Endometrial microvascular endothelial cells (primary cell): ENCODE measurements around the gene UBA3. TPM values are rescaled to one million over a fixed set of nuclear protein-coding genes. Genes with fewer than 3 reads are reported as not detected.

Experiments used
- in situ Hi-C: cut with HindIII; loops from 2 replicates; pipeline ENCODE4 v1.10.0; 2017; ENCODE audit warnings: low sequenced_read_pairs, low pct_unique_long_range_greater_than_20kb; ENCODE audit errors: inconsistent ontology term
- total RNA-seq: library from RNA; depleted of rRNA; stranded (reverse); fragments of >200 nt; gene quantifications from one replicate; pipeline ENCODE4 v1.2.3, GENCODE V29; 2015; ENCODE audit errors: inconsistent ontology term

The UBA3 gene
- total RNA-seq, 1 donor from 2014 or later, result 73.8 TPM

DNA sequence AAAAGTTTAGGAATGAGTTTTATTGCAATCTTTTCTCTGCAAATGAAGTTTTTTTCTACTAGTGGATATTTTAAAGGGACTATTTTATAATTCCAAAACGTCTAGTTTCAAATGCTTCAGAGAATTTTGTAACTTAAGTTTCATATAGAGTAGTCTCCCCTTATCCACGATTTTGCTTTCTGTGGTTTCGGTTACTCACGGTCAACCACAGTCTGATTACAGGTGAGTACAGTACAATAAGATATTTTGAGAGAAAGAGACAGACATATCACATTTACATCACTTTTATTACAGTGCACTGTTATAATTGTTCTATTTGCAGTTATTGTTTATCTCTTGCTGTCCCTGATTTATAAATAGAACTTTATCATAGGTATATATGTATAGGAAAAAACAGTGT, 59.3 kb downstream of the UBA3 start:
- in situ Hi-C loops, result no loop called here

DNA sequence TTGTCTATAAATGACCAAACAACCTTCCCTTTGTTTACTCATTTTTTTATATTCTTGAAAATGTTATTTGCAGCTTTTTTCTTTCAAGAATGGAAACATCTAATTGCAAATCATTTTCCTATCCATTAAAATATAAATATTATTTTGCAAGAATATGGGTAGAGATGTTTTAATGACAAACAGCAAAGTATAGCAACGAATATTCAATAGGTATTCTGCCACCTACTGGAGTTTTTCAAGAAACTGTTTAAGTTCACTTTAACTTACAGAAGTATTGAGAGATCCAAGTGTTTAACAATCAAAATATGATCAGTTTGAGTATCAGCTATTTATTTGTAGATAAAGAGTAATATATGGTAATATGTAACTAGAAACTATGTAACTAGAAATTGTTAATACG, 59.7 kb downstream of the UBA3 start:
- in situ Hi-C loops, result no loop called here

DNA sequence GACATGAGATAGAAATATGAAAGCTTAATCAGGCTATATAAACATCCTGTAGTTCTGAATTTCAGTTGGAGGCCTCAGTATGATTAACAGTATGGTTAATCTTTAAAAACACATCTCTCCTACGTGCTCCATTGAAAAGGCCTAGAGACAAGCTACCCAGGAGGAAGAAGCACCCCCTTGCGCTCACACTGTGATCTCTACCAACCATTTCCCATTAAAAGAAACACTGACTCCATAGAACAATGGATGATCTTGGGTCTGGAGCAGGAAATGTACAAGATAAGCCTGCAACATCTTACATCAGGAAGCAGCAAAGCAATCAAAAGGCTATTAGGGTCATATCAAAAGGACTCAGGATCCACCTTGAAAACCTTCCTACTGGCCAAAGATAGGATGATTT, 63.3 kb downstream of the UBA3 start:
- in situ Hi-C loops, result no loop called here

DNA sequence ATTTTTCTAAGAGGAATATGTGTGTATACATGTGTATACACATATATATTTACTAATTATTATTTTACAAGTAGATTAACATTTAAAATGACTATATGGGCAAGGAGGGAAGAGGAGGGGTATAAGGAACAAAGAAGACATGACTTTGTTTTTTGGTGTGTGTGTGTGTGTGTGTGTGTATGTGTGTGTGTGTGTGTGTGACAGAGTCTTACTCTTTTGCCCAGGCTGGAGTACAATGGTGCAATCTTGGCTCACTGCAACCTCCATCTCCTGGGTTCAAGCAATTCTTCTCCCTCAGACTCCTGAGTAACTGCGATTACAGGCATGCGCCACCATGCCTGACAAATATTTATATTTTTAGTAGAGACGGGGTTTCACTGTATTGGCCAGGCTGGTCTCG, 64.1 kb downstream of the UBA3 start:
- in situ Hi-C loops, result no loop called here

DNA sequence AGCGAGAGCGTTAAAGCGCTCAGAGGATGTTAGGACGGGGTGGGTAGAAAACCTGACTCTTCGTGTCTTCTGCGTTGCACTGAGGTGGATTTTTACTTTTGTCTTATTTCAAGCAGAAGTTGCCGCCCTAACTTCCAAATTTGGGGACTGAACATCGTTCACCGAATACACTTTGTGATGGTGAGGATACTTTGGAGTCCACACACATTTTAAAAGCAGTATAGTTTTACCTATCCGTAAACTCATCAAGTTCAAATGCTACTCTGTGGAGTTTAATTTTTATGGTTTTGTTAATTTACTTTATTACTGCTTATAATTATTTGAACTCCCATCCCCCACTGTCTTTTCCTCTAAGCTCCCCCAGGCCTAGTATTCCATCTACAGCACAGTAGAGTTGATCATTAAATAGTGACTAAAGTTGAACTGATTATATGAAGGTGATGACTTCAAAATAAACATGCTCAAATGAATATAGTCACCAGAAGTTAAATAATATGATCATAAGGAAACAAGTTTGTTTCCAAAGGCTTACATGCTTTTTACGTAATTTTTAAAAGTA, 66.1 kb downstream of the UBA3 start:
- in situ Hi-C loops, result no loop called here

DNA sequence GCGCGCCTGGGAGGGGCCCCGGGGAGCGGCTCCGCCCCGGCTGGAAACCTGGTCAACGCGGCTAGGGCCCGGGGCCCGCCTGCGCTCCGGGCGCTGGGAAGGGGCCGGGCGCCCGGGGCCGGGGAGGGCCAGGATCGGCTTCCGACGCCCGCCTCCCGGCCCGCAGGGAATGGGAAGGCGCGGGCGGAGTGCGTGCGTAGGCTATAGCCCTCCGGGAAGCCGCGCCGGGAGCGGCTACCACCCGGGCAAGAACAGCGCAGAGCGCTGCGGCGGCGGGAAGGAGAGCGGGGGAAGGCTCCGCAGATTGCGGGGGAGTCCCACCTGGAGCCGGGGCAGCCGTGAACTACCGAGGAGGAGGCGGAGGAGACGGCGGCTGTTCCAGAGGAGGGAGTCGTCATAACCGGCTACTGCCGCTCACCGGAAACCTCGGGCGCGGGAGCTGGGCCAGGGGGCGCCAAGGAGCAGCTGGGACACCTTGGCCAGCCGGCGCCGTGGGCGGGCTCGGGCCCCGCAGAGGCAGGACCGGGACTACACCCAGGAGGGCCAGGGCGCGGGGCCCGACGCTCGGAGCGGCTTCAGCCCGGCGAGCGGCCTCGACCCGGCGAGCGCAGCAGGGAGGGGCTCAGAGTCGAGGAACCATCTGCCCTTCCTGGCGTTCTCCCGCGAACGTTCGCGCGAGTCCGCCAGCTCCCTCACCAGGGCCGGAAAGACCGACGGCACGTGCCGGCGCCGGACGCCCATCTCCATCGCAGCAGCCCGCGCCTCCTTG, 66.7 kb downstream of the UBA3 start, which contains the start of gene EOGT:
TSS of gene EOGT (minus strand) at position 432 of the 769 bp plus-strand sequence. CDS start 3,838 bp downstream, outside the sequence.
- in situ Hi-C loops, result no loop called here

DNA sequence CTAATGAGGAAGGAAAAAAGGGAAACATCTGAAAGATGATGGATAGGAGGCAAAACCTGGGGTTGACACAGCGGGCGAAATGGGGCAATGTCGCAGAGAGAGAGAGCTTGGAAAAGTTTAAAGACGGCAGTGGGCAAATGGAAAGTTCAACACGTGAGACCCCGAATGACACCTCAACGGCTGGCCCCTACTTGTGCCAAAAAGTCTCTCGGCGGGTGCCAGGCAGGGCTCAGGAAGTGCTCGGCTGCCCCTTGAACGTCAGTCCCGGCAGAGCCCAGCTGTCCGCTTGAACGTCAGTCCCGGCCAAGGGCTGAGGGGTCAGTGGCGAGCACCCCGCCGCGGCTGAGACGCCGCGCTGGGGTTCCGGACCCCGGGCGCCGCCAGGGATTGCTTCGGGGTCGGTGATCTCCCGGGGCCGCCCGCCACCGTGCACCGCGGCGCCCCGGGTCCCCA, 67.3 kb downstream of the UBA3 start:
- in situ Hi-C loops, result no loop called here

DNA sequence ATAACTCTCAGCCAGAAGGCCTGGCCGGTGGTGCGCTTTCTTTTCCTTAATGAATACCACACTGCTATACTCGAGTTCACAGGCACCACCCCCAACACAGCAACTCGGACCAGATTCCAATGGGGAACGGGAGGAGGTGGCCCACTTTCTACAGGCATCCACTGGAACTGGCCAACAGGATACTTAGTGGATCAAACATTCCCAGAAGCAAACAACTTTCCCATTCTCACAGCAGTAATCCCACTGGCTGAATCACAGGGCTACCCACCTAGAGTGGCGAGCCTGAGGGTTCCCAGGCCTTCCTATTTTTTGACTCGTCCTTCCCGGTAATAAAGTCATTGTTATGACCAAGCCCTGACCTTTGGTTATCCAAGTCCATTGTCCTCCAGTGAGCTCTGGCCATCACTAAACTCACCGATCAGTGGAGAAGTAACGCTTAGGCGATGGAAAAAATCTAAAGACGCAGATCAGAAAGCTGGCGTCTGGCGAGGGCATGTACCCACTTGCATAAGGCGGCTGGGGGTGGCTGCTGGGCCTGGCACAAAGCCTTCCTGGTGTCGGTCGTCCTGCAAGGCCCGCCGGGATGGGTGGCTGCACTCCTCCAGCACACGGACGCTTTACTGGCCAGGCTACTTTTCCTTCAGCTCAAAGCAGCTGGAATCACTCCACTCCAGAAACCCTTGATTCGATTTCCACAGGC, 67.9 kb downstream of the UBA3 start:
- in situ Hi-C loops, result no loop called here

DNA sequence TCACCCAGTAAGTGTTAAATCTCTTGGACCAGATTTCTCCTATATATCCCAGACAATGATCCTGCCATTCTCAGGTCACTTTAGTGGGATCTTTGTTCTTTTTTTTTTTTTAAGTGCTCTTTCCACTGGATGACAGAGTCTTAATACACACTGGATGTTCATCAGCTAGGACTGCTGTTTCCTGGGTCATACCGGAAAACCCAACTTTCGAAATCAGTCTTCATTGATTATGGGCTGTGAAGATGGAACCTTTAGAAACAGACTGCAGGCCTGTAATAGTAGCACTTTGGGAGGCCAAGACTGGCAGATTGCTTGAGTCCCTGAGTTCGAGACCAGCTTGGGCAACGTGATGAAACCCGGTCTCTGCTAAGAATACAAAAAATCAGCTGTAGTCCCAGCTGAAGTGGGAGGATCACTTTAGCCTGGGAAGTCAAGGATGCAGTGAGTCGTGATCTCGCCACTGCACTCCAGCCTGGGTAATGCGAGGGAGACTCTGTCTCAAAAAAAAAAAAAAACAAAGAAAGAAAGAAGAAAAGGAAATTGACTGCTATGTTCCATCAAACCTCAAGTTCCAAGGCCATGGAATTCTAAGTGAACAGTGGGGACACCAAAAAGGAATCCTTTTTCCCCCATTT, 69.0 kb downstream of the UBA3 start:
- in situ Hi-C loops, result no loop called here

DNA sequence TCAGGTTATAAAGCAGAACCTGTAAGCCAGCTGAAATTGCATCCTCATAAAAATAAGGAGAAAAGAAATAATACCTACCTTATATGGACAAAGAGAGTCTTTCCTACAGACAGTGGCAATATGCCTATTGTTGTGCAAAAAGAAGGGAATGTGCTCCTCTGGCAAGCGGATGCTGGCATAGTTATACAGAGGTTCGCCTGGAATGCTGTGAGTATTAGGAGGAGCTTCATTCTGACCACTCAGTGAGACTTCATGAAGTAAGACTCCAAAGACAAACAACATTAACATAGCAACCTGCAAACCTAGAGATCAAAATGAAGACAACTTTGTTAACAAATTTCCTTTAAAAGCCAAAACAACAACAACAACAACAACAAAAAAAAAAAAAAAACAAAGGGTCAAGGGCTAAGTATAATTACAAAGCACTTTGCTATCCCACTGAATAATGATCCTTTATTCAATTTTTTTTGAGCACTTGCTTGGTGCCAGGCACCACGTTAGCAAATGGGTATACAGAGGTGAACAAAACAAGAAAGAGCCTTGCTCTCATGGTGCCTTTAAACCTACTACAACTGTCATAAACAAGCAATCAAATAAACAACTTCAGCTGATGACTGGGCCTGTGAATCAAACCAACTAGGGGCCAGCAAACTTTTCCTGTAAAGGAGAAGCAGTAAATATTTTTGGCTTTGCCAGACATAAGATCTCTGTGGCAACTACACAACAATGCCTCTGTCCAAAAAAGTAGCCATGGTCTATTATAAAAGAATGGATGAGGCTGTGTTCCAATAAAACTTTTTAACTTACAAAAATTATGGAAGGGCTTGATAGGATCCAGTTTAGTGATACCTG, 70.4 kb downstream of the UBA3 start:
- in situ Hi-C loops, result no loop called here

DNA sequence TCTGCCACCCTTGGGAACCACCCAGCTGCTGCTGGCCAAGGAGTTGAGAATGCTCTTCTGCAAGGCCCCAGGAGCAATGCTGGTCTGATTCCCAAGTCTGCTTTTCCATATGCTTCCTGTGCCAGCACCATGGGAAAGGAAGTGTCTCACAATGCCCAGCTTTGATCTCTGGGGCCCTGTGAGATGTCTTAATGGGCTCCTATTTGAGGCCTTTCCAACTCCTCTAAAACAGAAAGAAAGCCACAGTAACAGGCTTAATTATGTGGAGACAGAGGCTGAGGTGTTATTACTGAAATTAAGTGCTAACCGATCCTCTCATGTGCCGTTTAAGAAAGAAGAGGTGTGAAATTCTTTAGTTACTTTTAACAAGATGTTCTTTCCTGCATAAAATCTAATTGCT, 71.2 kb downstream of the UBA3 start:
- in situ Hi-C loops, result no loop called here

DNA sequence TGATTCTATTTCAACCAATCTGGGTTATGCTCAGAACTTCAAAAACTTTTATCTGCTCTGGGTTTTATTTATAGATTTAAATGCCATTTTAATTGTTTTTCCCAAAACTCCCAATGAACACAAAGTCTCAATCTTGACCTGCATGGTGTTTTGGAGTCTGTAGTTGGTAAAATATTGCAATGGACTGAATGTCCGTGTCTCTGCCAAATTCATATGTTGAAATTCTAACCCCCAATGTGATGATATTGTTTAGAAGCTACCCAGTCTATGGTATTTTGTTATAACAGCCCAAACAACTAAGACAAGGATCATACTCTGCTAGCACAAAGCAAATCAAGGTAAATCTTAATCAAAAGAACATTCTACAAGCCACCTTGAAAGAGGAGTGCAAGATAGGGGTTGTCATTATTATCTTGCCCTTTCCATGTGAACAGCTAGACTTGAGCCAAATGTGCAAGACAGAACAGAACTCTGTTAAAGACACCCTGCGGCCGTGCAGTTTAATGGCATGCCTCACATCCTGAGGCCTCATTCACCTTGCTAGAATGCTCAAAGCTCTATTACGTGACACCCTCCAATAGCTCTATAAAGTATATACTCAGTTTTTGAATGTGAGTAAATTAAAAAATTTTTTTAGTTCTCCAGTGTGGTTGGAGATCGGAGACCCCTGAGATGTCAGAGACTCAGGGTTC, 74.2 kb downstream of the UBA3 start:
- in situ Hi-C loops, result no loop called here

DNA sequence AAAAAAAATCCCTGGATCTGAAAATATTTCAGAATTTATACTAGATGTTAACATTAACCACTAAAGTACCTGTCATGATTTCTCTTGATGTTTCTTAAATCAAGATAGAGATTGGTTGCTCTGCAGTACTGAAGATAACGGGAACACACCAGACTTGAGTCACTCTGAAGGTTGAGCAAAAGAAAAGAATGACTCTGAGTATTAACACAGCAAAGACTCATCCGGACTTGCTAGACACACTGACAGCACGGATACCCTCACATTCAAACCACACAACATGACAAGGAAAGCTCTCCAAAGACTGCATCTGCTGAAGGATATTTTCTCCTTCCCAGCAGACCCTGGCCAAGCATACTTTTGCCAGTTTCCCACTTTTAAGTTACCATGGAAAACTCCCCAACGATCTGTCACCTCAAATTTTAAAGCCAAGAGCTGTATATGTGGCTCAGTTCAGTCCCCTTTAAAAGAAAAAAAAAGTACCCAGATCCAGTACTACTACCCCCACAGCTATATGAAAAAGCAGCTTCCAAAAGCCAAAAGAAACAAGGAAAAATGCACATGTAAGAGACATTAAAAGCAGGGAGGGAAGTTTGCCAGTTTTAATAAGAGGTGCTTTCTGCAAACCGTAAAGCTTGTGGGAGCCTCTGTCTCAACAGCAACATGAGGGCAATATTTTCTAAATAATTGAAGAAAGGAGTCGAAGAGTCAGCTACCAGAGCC, 74.9 kb downstream of the UBA3 start:
- in situ Hi-C loops, result no loop called here

Other genes starting within 250 kb of the UBA3 start
- gene TAFA4, start 147.8 kb downstream of the UBA3 start, total RNA-seq, result not detected
- 103 TPM for gene EOGT, start 66.7 kb downstream of the UBA3 start, total RNA-seq
- gene TMF1, start 28.0 kb downstream of the UBA3 start, total RNA-seq, result 17.3 TPM
- gene ARL6IP5, start 4.6 kb upstream of the UBA3 start, total RNA-seq, result 135 TPM
- not detected for gene LMOD3, start 42.2 kb upstream of the UBA3 start, total RNA-seq